Subcutaneous adipose tissue (tissue), 4 donors: Measurements from ENCODE around the gene GPC3. TPM values are rescaled to one million over a fixed set of nuclear protein-coding genes. Genes with fewer than 3 reads are reported as not detected.

Experiments
- CTCF ChIP-seq: fragments of 450-650 bp; IDR thresholded peaks from one replicate; pipeline ENCODE4 v1.5.1; 2016; ENCODE audit warnings: low read depth, mild to moderate bottlenecking, control low read depth, antibody characterized with exemption, moderate library complexity
- total RNA-seq, 4 donors: library from RNA; depleted of rRNA; stranded (reverse); fragments of >200 nt; gene quantifications; one replicate each; pipeline ENCODE4 v1.1.0, GENCODE V29; 2016

The GPC3 gene
- total RNA-seq, 4 donors from 2014 or later: 61.8 to 142 (median 84.5) TPM

DNA sequence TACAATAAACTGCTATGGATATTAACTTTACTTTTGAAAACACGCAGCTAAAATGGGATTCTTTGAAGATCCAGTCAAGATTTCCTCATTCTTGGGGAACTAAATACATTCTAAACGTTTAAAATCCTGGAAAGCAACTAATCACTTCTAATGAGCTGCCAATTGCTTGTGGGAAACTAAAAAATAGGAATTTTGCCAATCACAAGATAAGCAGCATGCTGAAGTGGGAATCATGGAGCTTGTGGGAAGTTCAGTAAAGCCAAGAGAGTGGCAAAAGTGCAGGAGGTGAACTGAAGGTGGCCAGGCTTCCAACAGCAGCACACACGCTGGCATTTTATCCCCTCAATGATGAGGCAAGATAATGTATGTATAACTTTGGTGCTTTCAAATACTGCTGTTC, 133.0 kb downstream of the GPC3 start:
- TF ChIP-seq CTCF: no peak

- TF ChIP-seq CTCF: no peak
Observed at GRCh38 chrX:133850399-133850798, 135.0 kb downstream of the GPC3 start.

- no peak for TF ChIP-seq CTCF
Observed at GRCh38 chrX:133849676-133850075, 135.7 kb downstream of the GPC3 start.

- no peak for TF ChIP-seq CTCF
Observed at GRCh38 chrX:133847340-133847994, 137.9 kb downstream of the GPC3 start.

DNA sequence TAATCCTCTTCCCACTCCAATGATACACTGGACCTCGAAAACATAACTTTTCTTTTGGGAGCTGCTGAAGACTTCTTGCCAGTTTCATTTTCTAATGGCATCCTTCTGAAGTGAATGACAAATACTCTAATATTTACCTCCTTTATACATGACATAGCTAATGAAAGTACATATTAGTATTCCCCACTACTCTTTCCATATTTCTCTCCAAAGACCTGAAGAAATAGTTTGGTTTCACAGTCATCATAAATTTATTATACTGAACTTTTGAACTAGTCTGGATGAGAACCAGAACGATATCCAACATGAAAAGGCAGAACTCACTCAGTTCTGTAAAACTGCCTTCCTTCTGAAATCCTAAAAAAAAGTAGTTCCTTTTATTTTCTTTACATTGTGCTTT, 139.1 kb downstream of the GPC3 start:
- no peak for TF ChIP-seq CTCF

GRCh38 chrX:133840415-133840814, 145.0 kb downstream of the GPC3 start:
- no peak for TF ChIP-seq CTCF

- no peak for TF ChIP-seq CTCF
Observed at GRCh38 chrX:133838761-133839676, 146.4 kb downstream of the GPC3 start.
